ENCODE data around the gene C3orf22.

C3orf22 gene

GRCh38 chr3:126546549-126547239 is 12.0 kb downstream of the C3orf22 start:
- no peak overlapping the region for H3K27ac ChIP-seq
- TF ChIP-seq ZFX (IDR thresholded peaks at IDR 0.05) = no peak
- TF ChIP-seq CTCF (conservative IDR thresholded peaks at IDR 0.05) = no peak

- TF ChIP-seq ZFX (IDR thresholded peaks at IDR 0.05) (no peak), CTCF (conservative IDR thresholded peaks at IDR 0.05) (no peak)
- no peak overlapping the region for H3K27ac ChIP-seq
Measured at GRCh38 chr3:126546013-126546412, 12.7 kb downstream of the C3orf22 start.

- no peak overlapping the region for H3K27ac ChIP-seq
- TF ChIP-seq CTCF (conservative IDR thresholded peaks at IDR 0.05) = no peak
- no peak for TF ChIP-seq ZFX (IDR thresholded peaks at IDR 0.05)
Measured at GRCh38 chr3:126545544-126545943, 13.2 kb downstream of the C3orf22 start.

GRCh38 chr3:126544596-126545281 is 14.0 kb downstream of the C3orf22 start:
- TF ChIP-seq ZFX (IDR thresholded peaks at IDR 0.05) (no peak), CTCF (conservative IDR thresholded peaks at IDR 0.05) (no peak)
- H3K27ac ChIP-seq = no peak overlapping the region

- no peak overlapping the region for H3K27ac ChIP-seq
- no peak for TF ChIP-seq CTCF (conservative IDR thresholded peaks at IDR 0.05)
- no peak for TF ChIP-seq ZFX (IDR thresholded peaks at IDR 0.05)
Measured at GRCh38 chr3:126543457-126544061, 15.2 kb downstream of the C3orf22 start.

- no peak overlapping the region for H3K27ac ChIP-seq
- TF ChIP-seq CTCF (conservative IDR thresholded peaks at IDR 0.05) = no peak
- no peak for TF ChIP-seq ZFX (IDR thresholded peaks at IDR 0.05)
Measured at GRCh38 chr3:126542340-126543241, 16.1 kb downstream of the C3orf22 start.

All from C4-2B (cell line).